GM18861 (cell line): Measurements from ENCODE around the gene PHETA2.
"Not testable (repeated sequence)": the region's sequence is repeated elsewhere in the genome, so short reads cannot be mapped to it uniquely, and the experiment has no call there.

Experiments
- ATAC-seq: cut with Tn5 transposase; IDR thresholded peaks from one replicate; pipeline ENCODE4 v1.9.1; 2021; ENCODE audit not compliant: unreplicated experiment

Gene PHETA2

DNA sequence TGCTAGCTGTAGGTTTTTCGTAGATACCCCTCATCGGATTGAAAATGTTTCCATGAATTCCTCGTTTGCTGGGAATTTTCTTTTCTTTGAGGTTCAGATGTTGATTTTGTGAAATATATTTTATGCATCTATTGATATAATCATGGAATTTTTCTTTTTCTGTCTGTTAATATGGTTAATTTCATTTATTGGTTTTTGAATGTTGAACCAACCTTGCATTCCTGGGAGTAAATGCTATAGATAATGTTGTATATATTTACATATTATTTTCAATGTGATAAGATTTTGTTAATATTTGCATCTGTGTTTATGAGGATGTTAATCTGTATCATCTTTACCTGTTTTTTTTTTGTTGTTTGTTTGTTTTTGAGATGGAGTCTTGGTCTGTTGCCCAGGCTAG lies 27.2 kb downstream of the PHETA2 start:
- no peak for ATAC-seq

DNA sequence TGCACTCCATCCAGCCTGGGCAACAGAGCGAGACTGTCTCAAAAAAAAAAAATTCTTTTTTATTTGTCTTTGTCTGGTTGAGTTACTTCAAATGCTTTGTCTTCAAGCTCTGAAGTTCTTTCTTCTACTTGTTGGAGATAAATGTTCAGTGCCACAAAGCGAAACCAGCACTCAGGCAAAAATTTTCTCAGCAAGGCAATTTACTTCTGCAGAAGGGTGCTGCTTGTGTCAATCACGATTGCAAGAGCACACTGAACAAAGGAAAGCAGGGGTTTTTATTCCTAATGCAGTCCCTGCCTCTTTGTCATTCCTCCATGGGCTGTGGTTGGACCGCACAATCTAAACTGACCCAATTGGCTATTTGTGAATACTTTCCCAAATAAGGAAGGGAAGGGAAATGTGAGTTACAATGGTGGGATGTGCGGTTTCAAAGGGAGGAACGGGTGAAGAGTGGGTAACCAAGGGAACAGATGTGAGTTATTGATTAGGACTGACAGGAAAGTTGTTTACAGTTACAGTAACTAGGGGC lies 30.3 kb downstream of the PHETA2 start:
- not testable (repeated sequence) for ATAC-seq

DNA sequence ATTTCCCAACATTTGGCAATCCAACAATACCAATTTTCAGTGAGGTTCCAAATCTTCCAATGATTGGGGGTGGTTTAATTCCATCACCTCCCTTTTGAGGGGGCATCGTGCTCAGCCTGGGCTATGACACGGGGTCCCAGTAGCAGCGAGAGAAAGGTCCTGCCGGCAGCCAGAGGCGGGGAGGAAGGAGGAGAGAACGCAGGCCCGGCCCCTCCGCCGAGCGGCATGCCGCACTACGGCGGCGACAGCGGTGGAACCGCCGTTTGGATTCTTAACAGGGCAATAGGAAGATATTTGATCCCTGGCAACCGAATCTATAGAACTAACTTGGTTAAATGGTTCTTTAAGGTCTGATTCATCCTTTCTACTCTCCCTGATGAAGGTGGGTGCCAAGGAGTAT lies 34.8 kb downstream of the PHETA2 start:
- ATAC-seq, result no peak

DNA sequence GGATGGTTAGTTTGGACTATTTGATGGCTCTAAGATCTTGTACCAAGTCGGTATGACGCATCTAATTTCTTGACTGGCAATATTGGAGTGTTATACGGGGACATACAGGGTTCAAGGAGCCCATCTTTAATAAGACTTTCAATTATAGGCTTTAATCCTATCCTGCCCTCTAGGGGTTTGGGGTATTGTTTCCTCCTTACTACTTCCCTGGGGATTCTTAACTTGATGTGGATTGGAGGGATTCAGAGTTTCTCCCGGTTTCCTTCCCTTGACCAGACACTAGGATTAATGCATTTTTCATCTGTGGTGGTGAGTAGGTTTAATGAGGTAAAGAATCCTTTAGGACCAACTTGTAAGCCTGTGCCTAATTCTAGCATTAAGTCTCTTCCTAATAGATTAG lies 37.8 kb downstream of the PHETA2 start:
- ATAC-seq, result no peak

DNA sequence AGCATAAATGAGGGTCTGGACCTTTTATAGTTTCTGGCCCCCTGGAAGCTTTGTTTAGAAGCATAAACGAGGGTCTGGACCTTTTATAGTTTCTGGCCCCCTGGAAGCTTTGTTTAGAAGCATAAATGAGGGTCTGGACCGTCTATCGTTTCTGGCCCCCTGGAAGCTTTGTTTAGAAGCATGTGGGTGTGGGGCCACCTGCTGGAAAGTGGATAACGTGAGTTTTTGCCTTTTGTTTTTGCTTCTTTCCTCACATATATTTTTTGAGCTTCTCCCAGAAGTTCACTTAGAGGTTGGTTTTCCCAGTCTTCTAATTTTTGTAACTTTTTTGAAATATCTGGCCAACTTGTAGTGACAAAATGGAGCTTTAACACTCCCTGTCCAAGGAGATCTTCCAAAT lies 38.7 kb downstream of the PHETA2 start:
- not testable (repeated sequence) for ATAC-seq

DNA sequence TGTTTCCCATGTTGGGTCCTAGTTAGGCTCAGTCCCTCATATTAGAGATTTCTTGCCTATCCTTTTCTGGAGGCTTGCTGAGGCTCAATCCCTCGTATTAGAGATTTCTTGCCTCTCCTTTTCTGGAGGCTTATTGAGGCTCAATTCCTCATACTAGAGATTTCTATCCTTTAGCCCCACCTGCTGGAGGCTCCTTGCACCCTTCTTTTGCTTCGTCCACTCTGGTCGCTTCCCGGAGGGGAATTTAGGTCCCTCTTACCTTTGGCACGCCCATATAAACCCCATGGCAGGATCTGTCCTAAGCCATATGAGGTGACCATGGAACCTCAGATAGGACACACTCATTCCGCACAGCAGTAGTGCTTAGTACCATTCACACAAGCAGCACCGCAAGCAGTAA lies 40.7 kb downstream of the PHETA2 start:
- ATAC-seq, result no peak

DNA sequence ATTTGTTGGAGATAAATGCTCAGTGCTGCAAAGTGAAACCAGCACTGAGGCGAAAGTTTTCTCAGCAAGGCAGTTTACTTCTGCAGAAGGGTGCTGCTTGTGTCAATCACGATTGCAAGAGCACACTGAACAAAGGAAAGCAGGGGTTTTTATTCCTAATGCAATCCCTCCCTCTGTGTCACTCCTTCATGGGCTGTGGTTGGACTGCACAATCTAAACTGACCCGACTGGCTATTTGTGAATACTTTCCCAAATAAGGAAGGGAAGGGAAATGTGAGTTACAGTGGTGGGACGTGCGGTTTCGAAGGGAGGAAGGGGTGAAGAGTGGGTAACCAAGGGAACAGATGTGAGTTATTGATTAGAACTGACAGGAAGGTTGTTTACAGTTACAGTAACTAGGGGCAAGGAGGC lies 41.4 kb downstream of the PHETA2 start:
- ATAC-seq, result not testable (repeated sequence)

DNA sequence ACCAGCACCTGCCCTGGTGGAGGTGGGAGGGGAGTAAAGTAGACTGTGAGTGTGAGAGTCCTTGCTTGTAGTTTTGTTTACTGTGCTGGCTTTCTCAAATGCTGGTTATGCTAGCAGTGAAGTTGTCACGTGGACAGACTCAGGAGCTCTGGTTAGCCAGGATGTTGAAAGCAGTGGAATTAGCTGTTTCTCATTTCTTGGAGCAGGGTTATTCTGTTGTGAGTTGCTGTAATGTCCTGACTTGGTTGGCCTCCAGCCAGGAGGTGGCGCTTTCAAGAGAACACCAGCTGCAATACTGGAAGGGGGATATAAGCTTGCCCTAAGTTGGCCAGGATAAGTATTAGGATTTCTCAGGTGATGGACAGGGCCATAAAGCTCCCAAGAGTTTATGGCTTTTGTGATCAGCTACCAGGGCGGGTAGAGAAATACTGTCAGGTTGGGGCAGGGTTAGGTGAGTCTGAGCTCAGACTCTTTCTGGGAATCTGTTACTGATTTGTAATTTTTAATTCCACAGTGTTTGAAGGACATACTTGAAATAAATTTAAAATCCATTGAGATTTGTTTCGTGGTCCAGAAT lies 42.9 kb downstream of the PHETA2 start:
- no peak for ATAC-seq

DNA sequence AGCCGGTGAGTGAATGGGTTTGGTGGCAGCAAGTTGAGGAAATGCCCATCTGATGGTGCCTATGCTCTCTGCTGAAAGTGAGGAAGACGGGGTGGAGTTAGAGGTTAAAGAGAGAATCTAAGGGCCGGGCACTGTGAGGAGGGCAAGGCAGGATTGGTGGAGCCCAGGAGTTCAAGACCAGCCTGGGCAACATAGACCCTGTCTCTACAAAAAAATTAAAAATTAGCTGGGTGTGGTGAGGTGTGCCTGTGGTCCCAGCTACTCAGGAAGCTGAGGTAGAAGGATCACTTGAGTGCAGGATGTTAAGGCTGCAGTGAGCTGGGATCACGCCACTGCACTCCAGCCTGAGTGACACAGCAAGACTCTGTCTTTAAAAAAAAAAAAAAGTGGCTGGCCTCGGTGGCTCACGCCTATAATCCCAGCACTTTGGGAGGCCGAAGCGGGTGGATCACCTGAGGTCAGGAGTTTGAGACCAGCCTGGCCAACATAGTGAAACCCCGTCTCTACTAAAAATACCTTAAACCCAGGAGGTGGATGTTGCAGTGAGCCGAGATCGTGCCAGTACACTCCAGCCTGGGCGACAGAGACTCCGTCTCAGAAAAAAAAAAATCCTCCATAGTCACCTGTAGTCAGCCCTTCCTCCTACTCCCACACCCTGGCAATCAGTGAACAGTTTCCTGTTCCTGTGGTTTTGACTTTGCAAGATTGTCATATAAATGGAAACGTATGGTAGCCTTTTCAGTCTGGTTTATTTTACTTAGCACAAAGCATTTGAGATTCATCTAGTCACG lies 46.4 kb downstream of the PHETA2 start:
- peak; percentile 46 for ATAC-seq

DNA sequence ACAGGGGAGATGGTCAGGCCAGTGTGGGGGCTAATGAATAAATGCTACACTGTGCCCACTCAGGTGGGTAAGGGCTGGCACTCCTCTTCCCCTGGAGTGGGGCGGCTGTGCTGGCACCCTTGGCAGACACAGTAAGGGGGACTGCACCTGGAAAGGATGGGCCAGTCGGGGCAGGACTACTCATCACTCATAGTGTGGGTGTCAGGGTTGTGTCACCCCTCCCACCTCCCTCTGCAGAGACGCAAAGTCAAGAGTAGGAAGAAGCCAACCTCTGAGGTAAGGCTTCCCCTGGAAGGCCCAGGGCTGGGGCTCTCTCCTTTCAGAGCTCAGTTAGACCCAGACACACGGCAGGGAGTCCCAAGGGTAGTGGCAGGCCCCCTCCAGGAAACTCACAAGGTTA lies 49.5 kb downstream of the PHETA2 start:
- ATAC-seq, result not testable (repeated sequence)

DNA sequence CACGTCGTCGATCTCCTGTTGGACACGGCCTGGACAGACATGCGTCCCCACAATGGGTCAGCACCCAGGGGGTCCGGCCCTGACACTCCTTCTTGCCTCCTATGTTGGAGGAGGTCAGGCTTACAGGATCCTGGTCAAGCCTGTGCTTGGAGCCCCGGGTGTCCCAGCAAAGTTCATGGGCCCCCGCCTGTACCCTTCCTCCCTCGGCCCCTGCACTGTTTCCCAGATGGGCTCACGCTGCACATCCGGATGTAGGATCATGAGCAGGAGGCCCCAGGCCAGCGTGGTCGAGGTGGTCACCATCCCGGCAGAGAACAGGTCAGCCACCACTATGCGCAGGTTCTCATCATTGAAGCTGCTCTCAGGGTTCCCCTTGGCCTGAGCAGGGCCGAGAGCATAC lies 53.6 kb downstream of the PHETA2 start:
- no peak for ATAC-seq

DNA sequence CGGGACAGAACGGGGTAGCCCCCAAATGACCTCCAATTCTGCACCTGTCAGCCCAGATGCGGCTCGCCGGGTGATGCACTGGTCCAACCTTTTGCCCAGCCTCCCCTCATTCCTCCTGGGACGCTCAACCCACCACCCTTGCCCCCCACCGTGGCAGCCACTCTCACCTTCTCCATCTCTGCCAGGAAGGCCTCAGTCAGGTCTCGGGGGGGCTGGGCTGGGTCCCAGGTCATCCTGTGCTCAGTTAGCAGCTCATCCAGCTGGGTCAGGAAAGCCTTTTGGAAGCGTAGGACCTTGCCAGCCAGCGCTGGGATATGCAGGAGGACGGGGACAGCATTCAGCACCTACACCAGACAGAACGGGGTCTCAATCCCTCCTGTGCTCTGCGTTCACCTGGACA lies 54.0 kb downstream of the PHETA2 start:
- ATAC-seq, result not testable (repeated sequence)
